ENCODE data around the gene RPS6KC1. TPM values are rescaled to one million over a fixed set of nuclear protein-coding genes. Genes with fewer than 3 reads are reported as not detected.

The RPS6KC1 gene
- total RNA-seq, 1 donor from 2014 or later, result 25.6 TPM

- Histone ChIP-seq H3K79me2 (ENCODE audit: insufficient read depth, low read length) (no peaks in the 10 kb centered on the region), H3K9ac (ENCODE audit: low read length) (no peak overlapping the region), H3K4me3 (ENCODE audit: insufficient read depth, low read depth, low read length) (no peak overlapping the region), H3K27ac (ENCODE audit: low read depth, low read length) (no peak overlapping the region), H3K4me2 (ENCODE audit: low read length) (no peak overlapping the region), H3K36me3 (ENCODE audit: insufficient read depth, low read length) (no peaks in the 10 kb centered on the region), H3K9me3 (ENCODE audit: insufficient read depth, low read depth, low read length) (no peaks in the 10 kb centered on the region), H4K20me1 (ENCODE audit: insufficient read depth, low read length) (peaks cover 3% of the 10 kb centered on the region), H3K4me1 (ENCODE audit: insufficient read depth, low read length) (no peaks in the 10 kb centered on the region), H2AFZ (ENCODE audit: low read depth, low read length) (no peak overlapping the region), H3K27me3 (ENCODE audit: insufficient read depth, low read length) (no peaks in the 10 kb centered on the region)
- no peak overlapping the region for H3K4me3 Mint-ChIP-seq (ENCODE audit: unreplicated experiment)
- FAIRE-seq (no peak), DNase-seq (ENCODE audit: low read depth) (peak; percentile 47)
- peaks cover 8% of the 10 kb centered on the region for H3K36me3 Mint-ChIP-seq (ENCODE audit: low read depth, unreplicated experiment)
- no peaks in the 10 kb centered on the region for H3K9me3 Mint-ChIP-seq (ENCODE audit: unreplicated experiment)
- no peak for TF ChIP-seq CTCF (IDR thresholded peaks at IDR 0.05; ENCODE audit: insufficient read depth, low read depth, low read length)
- TF ChIP-seq EZH2 (IDR thresholded peaks at IDR 0.05; ENCODE audit: insufficient read depth, low read length), result no peak
- no peaks in the 10 kb centered on the region for H3K4me1 Mint-ChIP-seq (ENCODE audit: low read depth, unreplicated experiment)
- no peaks in the 10 kb centered on the region for H3K27me3 Mint-ChIP-seq (ENCODE audit: low read depth, unreplicated experiment)
- H3K27ac Mint-ChIP-seq (ENCODE audit: unreplicated experiment), result no peak overlapping the region
These were observed 111.3 kb downstream of the RPS6KC1 start for GRCh38 chr1:213162338-213162737.

GRCh38 chr1:213162862-213163261, 111.8 kb downstream of the RPS6KC1 start:
- Mint-ChIP-seq H3K27ac (ENCODE audit: unreplicated experiment) (no peak overlapping the region), H3K27me3 (ENCODE audit: low read depth, unreplicated experiment) (no peaks in the 10 kb centered on the region), H3K4me3 (ENCODE audit: unreplicated experiment) (no peak overlapping the region), H3K36me3 (ENCODE audit: low read depth, unreplicated experiment) (peaks cover 8% of the 10 kb centered on the region), H3K9me3 (ENCODE audit: unreplicated experiment) (no peaks in the 10 kb centered on the region), H3K4me1 (ENCODE audit: low read depth, unreplicated experiment) (no peaks in the 10 kb centered on the region)
- peaks cover 3% of the 10 kb centered on the region for H4K20me1 ChIP-seq (ENCODE audit: insufficient read depth, low read length)
- no peak overlapping the region for H3K9ac ChIP-seq (ENCODE audit: low read length)
- no peak overlapping the region for H2AFZ ChIP-seq (ENCODE audit: low read depth, low read length)
- no peak for FAIRE-seq
- no peaks in the 10 kb centered on the region for H3K36me3 ChIP-seq (ENCODE audit: insufficient read depth, low read length)
- no peak for DNase-seq (ENCODE audit: low read depth)
- no peak overlapping the region for H3K4me2 ChIP-seq (ENCODE audit: low read length)
- H3K4me1 ChIP-seq (ENCODE audit: insufficient read depth, low read length), result no peaks in the 10 kb centered on the region
- H3K79me2 ChIP-seq (ENCODE audit: insufficient read depth, low read length), result no peaks in the 10 kb centered on the region
- TF ChIP-seq CTCF (IDR thresholded peaks at IDR 0.05; ENCODE audit: insufficient read depth, low read depth, low read length) (no peak), EZH2 (IDR thresholded peaks at IDR 0.05; ENCODE audit: insufficient read depth, low read length) (no peak)
- H3K27me3 ChIP-seq (ENCODE audit: insufficient read depth, low read length), result no peaks in the 10 kb centered on the region
- no peaks in the 10 kb centered on the region for H3K9me3 ChIP-seq (ENCODE audit: insufficient read depth, low read depth, low read length)
- H3K4me3 ChIP-seq (ENCODE audit: insufficient read depth, low read depth, low read length), result no peak overlapping the region
- no peak overlapping the region for H3K27ac ChIP-seq (ENCODE audit: low read depth, low read length)

GRCh38 chr1:213163278-213163711, 112.3 kb downstream of the RPS6KC1 start:
- TF ChIP-seq EZH2 (IDR thresholded peaks at IDR 0.05; ENCODE audit: insufficient read depth, low read length) (no peak), CTCF (IDR thresholded peaks at IDR 0.05; ENCODE audit: insufficient read depth, low read depth, low read length) (no peak)
- Histone ChIP-seq H3K9ac (ENCODE audit: low read length) (no peak overlapping the region), H4K20me1 (ENCODE audit: insufficient read depth, low read length) (peaks cover 3% of the 10 kb centered on the region), H2AFZ (ENCODE audit: low read depth, low read length) (no peak overlapping the region), H3K9me3 (ENCODE audit: insufficient read depth, low read depth, low read length) (no peaks in the 10 kb centered on the region), H3K4me1 (ENCODE audit: insufficient read depth, low read length) (no peaks in the 10 kb centered on the region), H3K4me2 (ENCODE audit: low read length) (no peak overlapping the region), H3K36me3 (ENCODE audit: insufficient read depth, low read length) (no peaks in the 10 kb centered on the region), H3K79me2 (ENCODE audit: insufficient read depth, low read length) (no peaks in the 10 kb centered on the region), H3K4me3 (ENCODE audit: insufficient read depth, low read depth, low read length) (no peak overlapping the region), H3K27me3 (ENCODE audit: insufficient read depth, low read length) (no peaks in the 10 kb centered on the region), H3K27ac (ENCODE audit: low read depth, low read length) (no peak overlapping the region)
- Mint-ChIP-seq H3K27me3 (ENCODE audit: low read depth, unreplicated experiment) (no peaks in the 10 kb centered on the region), H3K27ac (ENCODE audit: unreplicated experiment) (no peak overlapping the region), H3K36me3 (ENCODE audit: low read depth, unreplicated experiment) (peaks cover 8% of the 10 kb centered on the region), H3K4me1 (ENCODE audit: low read depth, unreplicated experiment) (no peaks in the 10 kb centered on the region), H3K4me3 (ENCODE audit: unreplicated experiment) (no peak overlapping the region), H3K9me3 (ENCODE audit: unreplicated experiment) (no peaks in the 10 kb centered on the region)
- FAIRE-seq (no peak), DNase-seq (ENCODE audit: low read depth) (peak; percentile 38)

Measured in astrocyte (in vitro differentiated cells and primary cell).